IMR-90 (cell line): Measurements from ENCODE around the gene TRAPPC3L. TPM values are rescaled to one million over a fixed set of nuclear protein-coding genes. Genes with fewer than 3 reads are reported as not detected.

Experiments
- ATAC-seq: fragments of 200-7000 bp; cut with Tn5 transposase; 2 replicates; pipeline ENCODE4 v1.9.1; 2020; ENCODE audit warnings: low read depth, mild to moderate bottlenecking, moderate library complexity
- BruUV-seq: library from RNA; stranded (reverse); fragments of 400-500 nt; replicated peaks from 2 replicates; lab custom pipeline; 2021; lab: Mats Ljungman, UMichigan
- CTCF ChIA-PET: fragments of 300-600 bp; formaldehyde crosslinking; extraction: SDS; loops from one replicate; lab custom pipeline; 2021; ENCODE audit warnings: antibody characterized with exemption; lab: Yijun Ruan, JAX
- POLR2A ChIA-PET: fragments of 300-600 bp; sonication (Branson Sonifier 250); formaldehyde crosslinking; loops from one replicate; lab custom pipeline; 2022; ENCODE audit warnings: antibody characterized with exemption; ENCODE audit not compliant: unreplicated experiment; lab: Charles Lee
- DNase-seq: peaks from one replicate; pipeline ENCODE4 v3.0.0; 2013
- H2AFZ ChIP-seq: replicated peaks from 2 replicates; pipeline ENCODE3; 2013; ENCODE audit warnings: low read length, mild to moderate bottlenecking; ENCODE audit not compliant: poor library complexity
- H2AK5ac ChIP-seq: 2 replicates; pipeline ENCODE4 v1.6.1; 2013; ENCODE audit warnings: low read depth, low read length, inconsistent platforms
- H2AK9ac ChIP-seq: replicated peaks from 2 replicates; pipeline ENCODE3; 2013; ENCODE audit warnings: mild to moderate bottlenecking, low read depth, low read length, moderate library complexity; ENCODE audit not compliant: poor library complexity
- H2BK120ac ChIP-seq: 2 replicates; pipeline ENCODE4 v1.6.1; 2013; ENCODE audit warnings: low read depth, low read length, inconsistent platforms
- H2BK15ac ChIP-seq: 3 replicates; pipeline ENCODE4 v1.6.1; 2013; ENCODE audit warnings: low read depth, low read length, inconsistent platforms
- H2BK20ac ChIP-seq: 2 replicates; pipeline ENCODE4 v1.6.1; 2013; ENCODE audit warnings: low read depth, mild to moderate bottlenecking, inconsistent platforms, low read length, moderate library complexity
- H2BK5ac ChIP-seq: 2 replicates; pipeline ENCODE4 v1.6.1; 2013; ENCODE audit warnings: mild to moderate bottlenecking, low read depth, low read length, inconsistent platforms; ENCODE audit not compliant: poor library complexity, severe bottlenecking
- H3K14ac ChIP-seq: replicated peaks from 2 replicates; pipeline ENCODE4 v1.6.1; 2013; ENCODE audit warnings: low read depth, low read length, inconsistent platforms
- H3K18ac ChIP-seq: 2 replicates; pipeline ENCODE4 v1.6.1; 2013; ENCODE audit warnings: low read depth, low read length, control low read depth
- H3K23ac ChIP-seq: 2 replicates; pipeline ENCODE4 v1.6.1; 2013; ENCODE audit warnings: low read depth, low read length, inconsistent platforms
- H3K27ac ChIP-seq: 2 replicates; pipeline ENCODE4 v1.5.1; 2013; ENCODE audit warnings: mild to moderate bottlenecking, control low read depth, low read length; ENCODE audit not compliant: insufficient read depth
- H3K27me3 ChIP-seq: 2 replicates; pipeline ENCODE4 v1.6.1; 2013; ENCODE audit warnings: low read length; ENCODE audit not compliant: control insufficient read depth, insufficient read depth
- H3K36me3 ChIP-seq: 2 replicates; pipeline ENCODE4 v1.6.1; 2013; ENCODE audit warnings: low read length, mixed read lengths; ENCODE audit not compliant: control insufficient read depth, insufficient read depth
- H3K4ac ChIP-seq: 2 replicates; pipeline ENCODE4 v1.6.1; 2013; ENCODE audit warnings: low read depth, low read length, inconsistent platforms
- H3K4me1 ChIP-seq: 2 replicates; pipeline ENCODE4 v1.6.1; 2013; ENCODE audit warnings: low read length, mixed read lengths; ENCODE audit not compliant: control insufficient read depth, insufficient read depth
- H3K4me2 ChIP-seq: 2 replicates; pipeline ENCODE4 v1.6.1; 2013; ENCODE audit warnings: low read depth, mild to moderate bottlenecking, control low read depth, low read length, moderate library complexity
- H3K4me3 ChIP-seq: 2 replicates; pipeline ENCODE4 v1.5.1; 2013; ENCODE audit warnings: low read depth, mild to moderate bottlenecking, control low read depth, low read length, moderate library complexity; ENCODE audit not compliant: insufficient read depth
- H3K56ac ChIP-seq: 2 replicates; pipeline ENCODE4 v1.6.1; 2013; ENCODE audit warnings: low read length, inconsistent platforms; ENCODE audit not compliant: insufficient read depth; ENCODE audit errors: extremely low read depth
- H3K79me1 ChIP-seq, 2 experiments: 2 replicates each; pipeline ENCODE4 v1.6.1; 2013; ENCODE audit warnings: low read length in 2 of 2, inconsistent platforms in 1 of 2, low read depth in 1 of 2
- H3K9ac ChIP-seq: 2 replicates; pipeline ENCODE4 v1.6.1; 2013; ENCODE audit warnings: low read depth, low read length, control low read depth
- H3K9me1 ChIP-seq: 2 replicates; pipeline ENCODE4 v1.6.1; 2013; ENCODE audit warnings: low read length, inconsistent platforms; ENCODE audit not compliant: insufficient read depth
- H3K9me3 ChIP-seq: 2 replicates; pipeline ENCODE4 v1.6.1; 2013; ENCODE audit warnings: low read length; ENCODE audit not compliant: control insufficient read depth, insufficient read depth
- H4K20me1 ChIP-seq: 2 replicates; pipeline ENCODE4 v1.6.1; 2013; ENCODE audit warnings: low read length, inconsistent platforms; ENCODE audit not compliant: insufficient read depth
- H4K5ac ChIP-seq: 2 replicates; pipeline ENCODE4 v1.6.1; 2013; ENCODE audit warnings: mild to moderate bottlenecking, low read depth, low read length, control low read depth
- H4K8ac ChIP-seq, 2 experiments: 2 replicates each; pipeline ENCODE4 v1.6.1; 2013; ENCODE audit warnings: low read depth in 2 of 2, low read length in 2 of 2, control low read depth in 1 of 2, inconsistent platforms in 1 of 2
- H4K91ac ChIP-seq: 2 replicates; pipeline ENCODE4 v1.6.1; 2013; ENCODE audit warnings: low read depth, low read length, inconsistent platforms; ENCODE audit not compliant: insufficient read depth
- CEBPB ChIP-seq: IDR thresholded peaks from 2 replicates; pipeline ENCODE4 v1.6.1; 2012; ENCODE audit warnings: low read depth, low read length, improper control_type of control experiment
- CTCF ChIP-seq: conservative IDR thresholded peaks from 2 replicates; pipeline ENCODE4 v1.5.1; 2012; ENCODE audit warnings: mild to moderate bottlenecking, low read depth, low read length, improper control_type of control experiment
- SMC3 ChIP-seq: fragments of 150-350 bp; IDR thresholded peaks from 2 replicates; pipeline ENCODE4 v1.6.1; 2016; ENCODE audit warnings: low read depth, mild to moderate bottlenecking, antibody characterized with exemption, low read length, moderate library complexity
- WGBS, 2 experiments: methylation state at CpG; one replicate each; pipeline versions ENCODE4 v1.1.5 to v1.1.7; 2013; ENCODE audit warnings: missing lambda C conversion rate in 2 of 2; ENCODE audit not compliant: insufficient read length in 1 of 2; ENCODE audit errors: extremely low coverage in 2 of 2; 5-methylcytosine and 5-hydroxymethylcytosine counted together
- dilution Hi-C: fragments of 300-500 bp; cut with HindIII; formaldehyde crosslinking; loops from one replicate; pipeline ENCODE4 v1.14.3; 2018; ENCODE audit warnings: low sequenced_read_pairs; ENCODE audit not compliant: unreplicated experiment
- in situ Hi-C: fragments of 300-500 bp; cut with MboI; formaldehyde crosslinking; loops from 3 replicates; pipeline ENCODE4 v1.14.3; 2019; ENCODE audit warnings: low sequenced_read_pairs, inconsistent platforms, mixed read lengths
- intact Hi-C: fragments of 100-400 bp; cut with micrococcal nuclease; formaldehyde crosslinking; loops from 2 replicates; pipeline ENCODE4 v1.10.0; 2022
- polyA plus RNA-seq, 3 experiments: library from polyadenylated mRNA; depleted of rRNA; stranded (reverse); fragments of >200 nt; gene quantifications; 2 replicates each; pipeline ENCODE4 v1.2.3, GENCODE V29; 2012; ENCODE audit warnings: low replicate concordance in 1 of 3
- total RNA-seq: library from RNA; depleted of rRNA; stranded (reverse); fragments of >200 nt; gene quantifications from 2 replicates; pipeline ENCODE4 v1.2.3, GENCODE V29; 2012

Gene TRAPPC3L
- total and polyA plus RNA-seq, 2 of the 4 experiments (the other 2 are of a cell fraction), result 0.03 TPM; not detected in 1

DNA sequence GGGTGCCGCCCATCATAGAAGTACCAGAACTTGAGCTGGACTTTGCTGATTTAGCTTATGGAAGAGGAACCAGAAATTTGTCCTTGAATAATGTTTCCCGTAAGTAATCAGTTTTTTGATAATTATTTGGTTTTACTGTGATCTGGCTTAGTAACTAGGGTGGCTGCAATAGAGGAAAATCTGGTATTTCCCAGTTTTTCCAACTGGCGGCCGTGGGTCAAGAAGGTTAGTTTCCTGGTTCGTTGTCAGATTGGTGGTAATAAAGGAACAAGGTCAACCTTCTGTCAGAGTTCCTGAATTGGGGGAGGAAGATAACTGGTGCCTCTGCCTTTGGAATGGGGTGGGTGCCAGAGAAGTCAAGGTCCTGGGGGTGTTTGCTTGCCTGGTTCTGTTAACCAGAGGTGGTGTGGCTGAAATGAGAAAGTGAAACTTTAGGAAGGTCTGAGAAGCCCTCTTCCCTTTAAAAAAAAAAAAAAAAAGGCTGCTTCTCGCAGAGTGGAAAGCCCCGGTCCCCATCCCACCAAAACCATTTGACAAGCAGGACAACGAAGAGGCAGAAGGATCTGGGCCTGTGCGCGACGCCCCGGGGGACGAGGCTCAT is 84.1 kb downstream of the TRAPPC3L start, which contains the start of gene CALHM6:
TSS of gene CALHM6 (plus strand) at position 45 of the 601 bp plus-strand sequence. CDS start at position 600, 555 bp downstream.
- no peak within 1 kb of the TSS for H3K9ac ChIP-seq
- H3K56ac ChIP-seq, result no peak within 1 kb of the TSS
- no peaks in the 10 kb centered on the region for H4K20me1 ChIP-seq
- CTCF ChIA-PET, result no interaction called here
- POLR2A ChIA-PET, result no interaction called here
- no peak within 1 kb of the TSS; the same call in 1 of the 2 replicates for H2BK20ac ChIP-seq
- no peaks in the 10 kb centered on the region; the same call in 1 of the 2 replicates for H3K4me1 ChIP-seq
- no peaks in the 10 kb centered on the region for H3K9me1 ChIP-seq
- H2BK5ac ChIP-seq, result no peak within 1 kb of the TSS
- H4K8ac ChIP-seq, result peak within 1 kb of the TSS; percentile 54 to 63; a peak in 2 of 4 replicates
- intact Hi-C loops, result no loop called here
- peak within 1 kb of the TSS; percentile 5; the same call in 1 of the 2 replicates for H3K4ac ChIP-seq
- DNase-seq (no peak), ATAC-seq (no peak)
- H3K27ac ChIP-seq, result no peak within 1 kb of the TSS
- H3K9me3 ChIP-seq, result 0 out of 2 replicates have a peak, but pooled peaks cover 1% of the 10 kb centered on the region
- H2AFZ ChIP-seq, result peak within 1 kb of the TSS; percentile 86
- dilution Hi-C loops, result no loop called here
- H3K23ac ChIP-seq, result no peak within 1 kb of the TSS
- no peak within 1 kb of the TSS for H2BK15ac ChIP-seq
- peak within 1 kb of the TSS; percentile 11; the same call in 1 of the 2 replicates for H2AK5ac ChIP-seq
- peaks cover 9% of the 10 kb centered on the region for H3K27me3 ChIP-seq
- no peak within 1 kb of the TSS for H4K91ac ChIP-seq
- H3K4me2 ChIP-seq, result peak within 1 kb of the TSS; percentile 60
- H2AK9ac ChIP-seq, result peak within 1 kb of the TSS; percentile 25
- WGBS, 2 experiments, result 70% methylated on average over 10 of the region's 13 CpGs; no CpG with 5 or more reads in 1 of the 2 experiments
- no peaks in the 10 kb centered on the region for H3K79me1 ChIP-seq
- in situ Hi-C loops, result no loop called here
- peak within 1 kb of the TSS; percentile 43; the same call in 1 of the 2 replicates for H2BK120ac ChIP-seq
- H3K18ac ChIP-seq, result peak within 1 kb of the TSS; percentile 2; the same call in 1 of the 2 replicates
- TF ChIP-seq CTCF (no peak), CEBPB (no peak), SMC3 (no peak)
- BruUV-seq, result no TSS peak
- H3K14ac ChIP-seq, result peak within 1 kb of the TSS; percentile 44; the same call in 1 of the 2 replicates
- 0 out of 2 replicates have a peak within 1 kb of the TSS, but pooled peaks have one; percentile 58 for H4K5ac ChIP-seq
- peak within 1 kb of the TSS; percentile 38 for H3K4me3 ChIP-seq
- no peaks in the 10 kb centered on the region for H3K36me3 ChIP-seq
